ENCODE results near the gene COG7.

GRCh38 chr16:23496821-23497542, 44.0 kb upstream of the COG7 start:
- TF ChIP-seq CTCF (IDR thresholded peaks at IDR 0.05) = no peak
- no peak for TF ChIP-seq ZFX (IDR thresholded peaks at IDR 0.05; ENCODE audit: borderline replicate concordance)

Measured in 22Rv1 (cell line).